ENCODE data around the gene PIR. TPM values are rescaled to one million over a fixed set of nuclear protein-coding genes. Genes with fewer than 3 reads are reported as not detected.

The PIR gene
- total and polyA plus RNA-seq, 2 donors, result 15.0 to 27.8 TPM

DNA sequence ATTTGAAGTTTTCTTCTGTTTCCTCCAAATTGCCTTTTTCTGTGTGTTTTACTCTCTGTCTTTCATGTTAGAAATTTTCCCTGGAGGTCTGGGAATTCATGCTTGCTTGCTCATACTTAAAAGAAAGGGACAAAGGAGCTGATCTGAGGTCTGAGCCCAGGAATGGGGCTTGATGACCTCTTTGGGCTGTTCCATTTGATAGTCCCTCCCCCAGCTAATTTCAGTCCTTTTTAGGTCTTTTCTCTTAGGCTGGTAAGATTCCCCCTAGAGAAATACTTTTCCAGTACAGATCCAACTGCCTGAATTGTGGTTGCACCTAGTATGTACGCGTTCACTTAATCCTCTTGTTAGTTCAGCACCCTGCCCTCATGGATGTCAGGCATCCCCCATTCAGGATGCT, 152.3 kb downstream of the PIR start:
- no peak overlapping the region for H3K27ac ChIP-seq (ENCODE audit: low read depth)
- H3K4me1 ChIP-seq (ENCODE audit: insufficient read depth), result no peaks in the 10 kb centered on the region
- H3K36me3 ChIP-seq (ENCODE audit: insufficient read depth), result no peaks in the 10 kb centered on the region
- no peak for DNase-seq (ENCODE audit: extremely low spot score)
- H3K4me3 ChIP-seq (ENCODE audit: low read depth, low read length), result no peak overlapping the region
- WGBS, result 86% methylated on average over 2 of the region's 2 CpGs

DNA sequence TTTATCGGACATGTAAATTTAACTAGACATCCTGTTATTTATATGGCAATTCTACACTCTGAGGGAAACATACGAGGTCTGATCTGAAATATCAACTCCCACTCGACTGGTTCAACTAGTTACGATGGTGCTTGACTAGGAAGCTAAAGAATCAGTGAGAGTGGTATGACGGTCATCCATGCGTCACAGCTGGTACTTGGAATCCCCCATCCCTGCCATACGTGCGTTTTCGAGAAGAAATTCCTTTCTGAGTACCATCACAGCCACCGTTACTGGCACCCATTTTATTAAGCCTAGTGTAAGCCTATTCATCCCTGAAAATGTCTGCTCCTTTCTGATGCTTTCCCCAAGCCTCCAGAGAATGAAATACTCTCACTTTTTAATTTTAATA, 157.1 kb downstream of the PIR start:
- under 1% methylated on average over 10 of the region's 10 CpGs for WGBS
- H3K4me1 ChIP-seq (ENCODE audit: insufficient read depth), result no peaks in the 10 kb centered on the region
- DNase-seq (ENCODE audit: extremely low spot score), result peak; percentile 56
- H3K4me3 ChIP-seq (ENCODE audit: low read depth, low read length), result peak overlapping the region; percentile 14
- H3K27ac ChIP-seq (ENCODE audit: low read depth), result no peak overlapping the region
- H3K36me3 ChIP-seq (ENCODE audit: insufficient read depth), result no peaks in the 10 kb centered on the region

DNA sequence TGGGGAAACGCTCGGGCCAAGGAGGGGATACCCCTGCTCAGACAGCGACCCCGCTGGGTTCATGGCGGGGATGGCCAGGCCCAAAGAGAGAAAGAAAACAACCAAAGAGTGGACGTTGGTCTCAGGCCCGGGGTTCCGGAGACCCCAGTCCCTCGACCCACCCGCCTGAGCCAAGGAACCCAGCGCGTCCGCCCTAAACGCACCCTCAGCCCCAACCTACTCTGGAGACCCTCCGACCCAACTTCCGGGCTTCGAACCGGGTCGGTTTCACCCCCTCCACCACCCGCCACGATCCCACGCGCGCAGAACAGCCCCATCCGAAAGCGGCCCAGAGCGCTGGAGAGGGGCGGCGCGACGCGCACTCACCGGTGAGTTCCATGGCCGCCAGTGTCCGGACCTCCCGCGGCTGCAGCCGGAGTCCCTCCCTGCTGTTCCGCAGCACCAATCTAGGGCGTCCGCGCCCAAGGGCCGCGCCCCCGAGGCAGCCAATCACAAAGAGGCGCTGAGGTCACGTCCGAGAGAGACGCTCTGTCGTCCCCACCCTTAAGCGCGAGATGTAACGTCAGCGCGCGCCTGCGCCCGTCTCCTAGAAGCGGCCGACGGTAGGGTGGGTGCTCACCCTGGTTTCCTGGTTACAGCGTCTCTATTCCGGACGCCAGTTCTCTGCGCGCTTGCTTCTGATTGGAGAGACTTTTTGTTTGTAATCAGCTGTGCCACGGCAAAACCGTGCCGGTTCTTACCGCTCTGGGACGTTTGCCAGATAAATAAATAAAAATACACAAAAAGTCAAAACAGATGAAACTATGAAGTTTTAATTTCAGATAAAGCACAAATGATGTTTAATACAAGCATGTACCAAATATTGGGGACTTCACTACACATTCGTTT, 157.8 kb downstream of the PIR start, which contains the start of gene PIGA:
TSS of gene PIGA (minus strand) at position 389 of the 888 bp plus-strand sequence. CDS start 3,593 bp downstream, outside the sequence.
- DNase-seq (ENCODE audit: extremely low spot score), result peak; percentile 86
- Histone ChIP-seq H3K27ac (ENCODE audit: low read depth) (peak within 1 kb of the TSS; percentile 80), H3K4me1 (ENCODE audit: insufficient read depth) (no peaks in the 10 kb centered on the region), H3K36me3 (ENCODE audit: insufficient read depth) (no peaks in the 10 kb centered on the region), H3K4me3 (ENCODE audit: low read depth, low read length) (peak within 1 kb of the TSS; percentile 67)
- WGBS, result under 1% methylated on average over 72 of the region's 72 CpGs

Other genes starting within 250 kb of the PIR start
- gene ASB9, start 223.2 kb downstream of the PIR start, total RNA-seq, result 3.4 TPM
- 2.0 TPM for gene ASB9, start 223.2 kb downstream of the PIR start, polyA plus RNA-seq
- gene ASB11, start 177.7 kb downstream of the PIR start, total RNA-seq, result 0.74 TPM
- gene ASB11, start 177.7 kb downstream of the PIR start, polyA plus RNA-seq, result 0.05 TPM
- 26.6 TPM for gene PIGA, start 157.8 kb downstream of the PIR start, total RNA-seq
- 6.3 TPM for gene PIGA, start 157.8 kb downstream of the PIR start, polyA plus RNA-seq
- 2.6 TPM for gene VEGFD, start 108.9 kb downstream of the PIR start, total RNA-seq
- gene VEGFD, start 108.9 kb downstream of the PIR start, polyA plus RNA-seq, result 0.94 TPM
- 4.8 TPM for gene BMX, start 7.5 kb upstream of the PIR start, total RNA-seq
- gene BMX, start 7.5 kb upstream of the PIR start, polyA plus RNA-seq, result 3.3 TPM
- 2.1 TPM for gene ACE2, start 107.6 kb upstream of the PIR start, total RNA-seq
- 0.37 TPM for gene ACE2, start 107.6 kb upstream of the PIR start, polyA plus RNA-seq
- gene CLTRN, start 171.5 kb upstream of the PIR start, total RNA-seq, result 0.90 TPM
- gene CLTRN, start 171.5 kb upstream of the PIR start, polyA plus RNA-seq, result 0.63 TPM
- 21.4 TPM for gene CA5B, start 244.9 kb upstream of the PIR start, total RNA-seq
- 6.8 TPM for gene CA5B, start 244.9 kb upstream of the PIR start, polyA plus RNA-seq

Measured in urinary bladder (tissue), 4 donors.